ENCODE results near the gene KPNB1. TPM values are rescaled to one million over a fixed set of nuclear protein-coding genes. Genes with fewer than 3 reads are reported as not detected.

Gene KPNB1
- total and polyA plus RNA-seq, 2 of the 8 experiments (the other 6 are each of a cell fraction or from before 2014, with no cell fraction given) = 171 to 625 TPM

DNA sequence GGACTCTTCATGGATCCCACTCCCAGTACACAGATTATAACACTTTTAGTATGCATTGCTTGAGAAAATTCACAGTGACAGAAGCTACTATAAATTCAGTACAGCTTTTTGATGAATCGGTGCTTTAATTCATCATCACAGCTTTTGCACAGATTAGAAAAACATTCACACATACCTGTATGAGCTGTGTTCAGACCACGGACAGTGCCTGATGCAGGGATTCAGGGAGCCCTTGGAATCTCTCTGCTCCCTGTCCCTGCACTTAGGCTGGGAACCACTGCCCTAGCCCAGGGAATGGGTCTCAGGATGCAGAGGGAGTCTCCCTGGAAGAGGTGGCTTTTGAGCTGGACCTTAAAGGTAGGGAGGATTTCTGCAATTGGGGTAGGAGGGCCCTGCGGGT is 58.2 kb downstream of the KPNB1 start:
- Histone ChIP-seq H3K27ac (ENCODE audit: low read depth, low read length) (no peak overlapping the region), H2AK5ac (ENCODE audit: low read depth, low read length) (0 out of 2 replicates have a peak overlapping the region, but pooled peaks have one; percentile 24), H3K36me3 (ENCODE audit: control insufficient read depth in 2 of 4, insufficient read depth in 4 of 4, low read length in 3 of 4) (no peaks in the 10 kb centered on the region), H3K4me1 (replicated peaks in 1 of 4; ENCODE audit: control insufficient read depth in 3 of 4, insufficient read depth in 4 of 4, low read length in 3 of 4) (peaks cover 0 to 5% (median 3%) of the 10 kb centered on the region in 4 experiments; a peak in 5 of 7 replicates), H3K23ac (ENCODE audit: insufficient read length) (no peak overlapping the region), H3K14ac (ENCODE audit: insufficient read length) (no peak overlapping the region), H2AFZ (ENCODE audit: low read length) (no peak overlapping the region), H4K91ac (replicated peaks; ENCODE audit: insufficient read length, low read length) (no peak overlapping the region), H3K56ac (replicated peaks; ENCODE audit: insufficient read length, low read depth, low read length) (no peak overlapping the region), H3K4me2 (ENCODE audit: insufficient read depth in 1 of 2, low read depth in 2 of 2, low read length in 2 of 2) (peak overlapping the region; percentile 62 to 81; a peak in 3 of 4 replicates), H4K20me1 (replicated peaks in 1 of 2; ENCODE audit: control insufficient read depth in 1 of 2, insufficient read depth in 2 of 2, low read length in 2 of 2) (peaks cover 0 to 2% of the 10 kb centered on the region in 2 experiments), H2BK20ac (ENCODE audit: low read length) (no peak overlapping the region), H3K79me1 (ENCODE audit: low read depth, low read length) (no peaks in the 10 kb centered on the region), H2BK5ac (ENCODE audit: low read depth, low read length) (no peak overlapping the region), H3K9me3 (ENCODE audit: insufficient read depth in 2 of 2, low read depth in 1 of 2, low read length in 1 of 2) (no peaks in the 10 kb centered on the region), H3K79me2 (ENCODE audit: control insufficient read depth in 1 of 2, insufficient read depth in 2 of 2, low read length in 2 of 2) (no peaks in the 10 kb centered on the region), H3K23me2 (ENCODE audit: low read depth, low read length) (peaks cover 2% of the 10 kb centered on the region; the same call in 1 of the 2 replicates), H3K27me3 (replicated peaks in 1 of 4; ENCODE audit: control insufficient read depth in 3 of 4, extremely low read depth in 1 of 4, insufficient read depth in 3 of 4, low read length in 3 of 4) (peaks cover 0 to 16% (median 5%) of the 10 kb centered on the region in 4 experiments; a peak in 4 of 7 replicates), H2BK12ac (ENCODE audit: low read depth, low read length) (no peak overlapping the region), H3K4ac (replicated peaks; ENCODE audit: insufficient read length, low read depth, low read length) (no peak overlapping the region), H3K4me3 (ENCODE audit: extremely low read depth in 1 of 4, insufficient read depth in 2 of 4, low read depth in 3 of 4, low read length in 4 of 4) (peak overlapping the region in 3 of 4 experiments; percentile 29 to 57 (median 34); a peak in 3 of 8 replicates), H2BK120ac (replicated peaks; ENCODE audit: low read depth, low read length) (no peak overlapping the region), H3K18ac (ENCODE audit: extremely low read depth, low read length) (no peak overlapping the region), H2BK15ac (ENCODE audit: low read length) (no peak overlapping the region), H4K8ac (ENCODE audit: extremely low read depth, insufficient read depth, low read length) (no peak overlapping the region), H3K9ac (replicated peaks in 1 of 4; ENCODE audit: extremely low read depth in 1 of 4, low read depth in 3 of 4, low read length in 3 of 4) (no peak overlapping the region), H4K5ac (ENCODE audit: insufficient read length, low read depth, low read length) (no peak overlapping the region)
- TF ChIP-seq TAF1 (IDR thresholded peaks at IDR 0.05; ENCODE audit: low read depth, low read length) = no peak
- TF ChIP-seq SIN3A (conservative IDR thresholded peaks at IDR 0.05 in 1 of 2, IDR thresholded peaks at IDR 0.05 in 1 of 2; ENCODE audit: low read depth in 1 of 2, low read length in 2 of 2) = 0 out of 4 replicates have a peak, but pooled peaks of 1 of the 2 experiments have one; percentile 46
- FAIRE-seq (no peak), DNase-seq (ENCODE audit: low read depth in 1 of 2, low spot score in 2 of 2) (no peak)
- POLR2A ChIA-PET (ENCODE audit: partially characterized antibody) = interaction anchor here (0.7 to 2.0 kb wide), 9 partner anchors 8 to 59 kb away, joined by 3 to 13 read pairs (median 4); partner anchors contain the start of genes KPNB1 and TBKBP1
- WGBS, 2 experiments (ENCODE audit: extremely low coverage in 1 of 2, insufficient coverage in 1 of 2, insufficient read length in 1 of 2, insufficient replicate concordance in 2 of 2, low coverage in 1 of 2, low lambda C conversion rate in 2 of 2, missing lambda C conversion rate in 1 of 2) = 48% methylated on average over 3 of the region's 3 CpGs; no CpG with 5 or more reads in 1 of the 2 experiments
- CTCF ChIA-PET (ENCODE audit: partially characterized antibody) = interaction anchor here (0.9 to 19.8 kb wide), 7 partner anchors 8 to 27 kb away, joined by 3 to 441 read pairs (median 20); partner anchors contain the start of gene TBX21
